Activated T-helper 9 cell treated with anti-CD3 and anti-CD28 coated beads, Interleukin-2, amount 50 U/mL, for 16 hours (primary cell): ENCODE data around the gene LINC01488.

Experiments
- DNase-seq: peaks from one replicate; pipeline ENCODE4 v3.0.0-alpha.2; 2020; ENCODE audit warnings: low read depth

The LINC01488 gene

DNA sequence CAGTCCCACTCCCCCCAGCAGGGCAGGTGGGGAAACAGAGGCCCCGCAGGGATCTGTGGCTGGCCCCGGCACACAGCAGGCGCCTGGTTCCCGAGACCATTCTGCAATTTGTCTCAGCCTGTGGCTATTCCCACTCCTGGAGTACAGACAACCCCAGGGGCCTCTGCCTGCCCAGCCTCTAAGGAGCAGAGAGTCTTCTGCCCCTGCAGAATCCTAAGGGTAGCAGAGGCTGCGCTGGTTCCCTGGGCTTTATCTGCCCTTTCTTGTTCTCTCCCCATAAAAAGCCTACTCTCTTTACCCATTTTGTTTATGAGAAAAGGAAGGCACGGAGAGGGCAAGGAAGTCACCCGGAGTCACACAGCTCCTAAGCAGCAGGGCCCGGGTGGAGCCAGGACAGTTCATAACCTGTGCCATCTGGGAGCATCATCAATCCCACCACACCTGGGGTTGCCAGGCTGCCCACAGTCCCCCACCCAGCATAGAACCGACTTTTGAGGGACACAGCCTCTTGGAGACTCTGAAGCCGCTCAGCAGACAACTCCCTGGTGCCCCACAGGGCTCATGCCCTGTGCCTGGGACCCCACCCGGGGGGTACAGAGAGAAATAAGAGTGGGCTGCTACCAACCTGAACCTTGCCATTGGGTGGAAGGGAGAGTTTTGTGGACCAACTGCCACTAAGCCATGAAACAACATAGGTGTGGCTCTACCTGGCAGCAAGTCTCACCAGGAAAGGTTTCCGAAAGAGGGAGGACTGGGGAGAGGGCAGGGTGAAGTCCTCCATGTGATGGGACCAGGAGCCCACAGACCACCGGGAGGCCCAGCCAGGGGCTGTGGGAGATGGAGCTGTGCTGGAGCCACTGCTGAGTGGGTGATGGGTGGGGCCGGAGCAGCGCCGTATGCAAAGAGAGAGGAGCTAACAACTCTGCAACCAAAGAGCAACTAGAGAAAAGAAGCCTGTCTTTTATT is 17.2 kb upstream of the LINC01488 start:
- DNase-seq: no peak

DNA sequence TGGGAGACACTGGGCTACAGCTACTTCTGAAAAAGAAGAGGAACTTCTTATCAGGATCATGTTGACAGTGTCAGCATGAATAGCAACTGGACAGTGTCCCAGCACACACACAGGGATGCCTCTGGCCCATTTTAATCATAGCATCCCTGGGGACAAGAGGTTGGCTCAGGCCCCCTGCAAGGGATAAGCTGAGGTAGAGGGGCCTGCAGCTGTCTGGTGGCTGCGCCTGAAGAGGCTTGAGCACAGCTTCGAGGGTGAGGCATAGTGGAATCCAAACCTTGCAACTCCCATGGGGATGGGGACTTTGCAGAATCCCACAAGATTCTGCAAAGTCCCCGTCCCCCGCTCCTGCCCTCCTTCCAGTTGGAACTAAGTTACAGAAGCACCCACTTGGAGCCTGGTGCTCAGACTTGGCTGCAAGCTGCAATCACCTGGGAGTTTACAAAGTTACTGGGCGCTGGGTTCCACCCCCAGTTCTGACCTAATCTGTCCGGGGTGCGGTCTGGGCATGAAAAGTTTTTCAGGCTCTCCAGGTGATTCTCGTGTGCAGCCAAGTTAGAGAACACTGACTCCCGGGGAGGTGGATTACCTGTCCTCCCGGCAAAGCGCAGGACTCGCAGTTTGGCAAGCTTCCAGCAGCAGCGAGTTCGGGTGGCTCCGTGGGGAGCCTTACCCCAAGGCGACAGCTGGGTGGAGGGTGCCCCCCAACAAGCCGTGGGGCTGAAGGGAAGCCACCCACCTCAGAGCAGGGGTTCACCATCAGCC is 16.0 kb upstream of the LINC01488 start:
- DNase-seq: no peak

DNA sequence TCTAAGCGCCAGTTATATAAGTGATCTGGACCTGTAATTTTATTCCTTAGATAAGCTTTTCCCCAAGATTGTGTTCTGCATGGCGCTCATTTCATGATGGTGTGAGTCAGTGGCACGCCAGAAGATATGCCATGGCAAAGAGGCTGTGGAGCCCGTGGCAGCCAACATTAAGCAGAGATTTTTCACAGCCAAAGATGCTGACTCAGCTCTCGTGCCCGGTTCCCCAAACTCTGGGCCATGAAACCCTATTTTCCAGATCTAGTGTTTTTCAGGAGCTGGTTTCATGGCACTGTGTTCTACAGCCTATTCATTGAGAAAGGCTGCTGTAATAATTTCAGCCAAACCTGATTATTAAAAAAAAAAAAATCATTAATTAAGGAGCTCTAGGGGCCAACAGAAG is 15.4 kb upstream of the LINC01488 start:
- no peak for DNase-seq

DNA sequence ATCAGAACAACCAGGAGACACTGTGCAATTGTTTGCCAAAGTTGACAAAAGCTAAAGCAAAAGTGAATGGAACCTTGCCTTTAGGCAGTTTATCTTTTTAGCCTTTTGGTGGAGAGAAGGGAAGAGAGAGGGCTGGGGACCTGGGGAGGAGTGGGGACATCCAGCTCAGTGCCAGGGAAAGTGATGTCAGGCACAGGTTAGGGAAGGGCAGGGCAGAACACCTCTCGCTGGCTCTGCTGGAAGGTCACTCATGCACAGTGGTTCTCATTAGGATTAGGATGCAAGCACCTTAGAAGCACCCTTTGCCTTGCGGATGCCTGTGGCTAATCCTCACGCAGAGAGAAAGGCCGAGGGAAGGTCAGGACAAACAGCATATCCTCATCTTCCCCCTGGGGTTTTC is 14.3 kb upstream of the LINC01488 start:
- no peak for DNase-seq

DNA sequence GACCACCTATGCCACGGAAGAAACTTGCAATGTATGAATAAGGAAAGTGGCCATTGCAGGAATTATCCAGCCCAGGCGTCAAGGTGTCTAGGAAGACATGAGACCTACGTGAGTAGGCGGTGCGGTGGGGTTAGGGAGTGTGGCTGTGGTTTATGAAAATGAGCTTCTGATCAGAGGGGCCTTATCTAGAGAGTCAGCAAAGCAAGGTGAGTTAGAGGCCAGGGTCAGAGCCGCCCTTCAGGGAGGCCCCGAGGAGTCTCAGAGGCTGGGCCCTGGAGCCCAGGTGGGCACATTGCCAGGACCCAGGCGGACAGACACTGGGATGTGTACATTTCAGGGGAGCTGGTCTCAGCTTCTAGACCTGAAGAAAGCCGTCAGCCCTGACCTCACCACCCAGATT is 13.8 kb upstream of the LINC01488 start:
- DNase-seq: no peak

DNA sequence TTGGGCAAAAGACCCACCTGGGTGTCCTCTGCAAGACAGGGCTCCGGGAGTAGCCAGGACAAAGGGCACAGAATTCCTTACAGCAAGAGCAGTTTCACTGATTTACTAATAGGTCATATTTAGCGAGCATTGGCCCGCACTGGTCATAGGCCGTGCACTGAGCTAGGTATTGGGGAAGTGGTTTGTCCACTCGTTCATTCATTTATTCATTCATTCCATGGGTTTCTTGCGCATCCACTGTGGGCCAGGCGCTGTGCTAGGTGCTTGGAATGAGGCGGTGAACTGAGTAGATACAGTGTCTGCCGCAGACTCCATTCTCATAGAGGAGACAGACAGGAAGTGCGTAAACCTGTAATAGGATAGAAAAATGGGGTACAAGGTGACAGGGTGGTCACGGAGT is 13.2 kb upstream of the LINC01488 start:
- no peak for DNase-seq

DNA sequence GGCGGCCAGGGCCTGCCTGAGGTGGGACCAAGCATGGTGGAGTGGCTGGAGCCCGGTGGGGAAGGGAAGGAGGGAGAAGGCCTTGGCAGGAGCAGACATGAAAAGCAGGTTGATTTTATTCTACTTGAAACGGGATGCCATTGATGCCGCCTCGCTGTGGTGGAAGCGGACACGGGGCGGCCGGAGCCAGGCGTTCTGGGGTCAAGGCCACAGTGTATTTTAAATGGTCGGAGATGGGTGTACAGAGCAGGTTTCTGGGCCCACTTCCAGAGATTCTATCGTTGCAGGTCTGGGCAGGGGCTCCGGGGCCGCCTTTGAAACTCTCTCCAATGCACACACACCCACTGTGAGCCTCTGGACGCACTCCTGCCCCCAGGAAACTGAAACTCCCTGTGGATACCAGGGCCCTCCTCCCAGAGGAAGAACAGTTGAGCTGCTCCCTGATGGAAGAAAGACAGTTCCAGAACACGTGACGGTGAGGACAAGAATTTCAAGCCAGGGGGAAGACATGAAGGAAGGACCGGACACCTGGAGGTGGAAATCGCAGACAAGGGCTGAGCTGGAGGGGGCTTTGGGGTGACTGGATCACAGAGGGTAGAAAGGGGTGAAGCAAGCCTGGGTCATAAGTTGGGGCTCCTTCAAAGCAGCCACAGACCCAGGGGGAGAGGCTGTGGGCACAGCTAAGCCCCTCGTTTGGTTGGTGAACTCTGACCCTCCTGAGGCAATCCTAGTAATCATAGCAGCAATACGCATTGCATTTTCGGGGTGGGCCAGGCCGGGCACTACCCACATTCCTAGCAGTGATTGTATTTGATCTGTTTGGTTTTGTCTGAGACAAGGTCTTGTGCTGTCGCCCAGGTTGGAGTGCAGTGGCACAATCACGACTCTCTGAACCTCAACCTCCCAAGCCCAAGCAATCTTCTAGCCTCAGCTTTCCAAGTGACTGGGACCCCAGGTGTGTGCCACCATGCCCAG is 12.3 kb upstream of the LINC01488 start:
- DNase-seq: no peak

DNA sequence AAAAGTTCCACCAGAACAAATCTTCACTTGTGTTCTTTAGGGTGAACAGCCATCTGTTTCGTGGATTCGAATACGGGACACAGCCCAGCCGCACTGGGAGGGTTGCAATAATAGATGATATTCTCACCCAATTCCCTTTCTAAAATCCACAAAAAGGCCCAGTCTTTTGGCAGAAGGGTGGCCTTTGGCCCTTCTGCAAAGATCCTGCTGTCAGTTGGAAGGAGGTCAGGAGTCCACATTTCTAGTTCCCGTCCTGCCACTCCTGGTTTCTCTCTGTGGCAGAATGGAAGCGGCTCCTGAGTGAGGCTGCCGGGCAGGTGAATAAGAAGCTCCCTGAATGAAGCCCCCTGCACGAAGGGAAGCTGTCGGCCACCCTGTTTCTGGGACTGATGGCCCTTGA is 11.2 kb upstream of the LINC01488 start:
- no peak for DNase-seq

DNA sequence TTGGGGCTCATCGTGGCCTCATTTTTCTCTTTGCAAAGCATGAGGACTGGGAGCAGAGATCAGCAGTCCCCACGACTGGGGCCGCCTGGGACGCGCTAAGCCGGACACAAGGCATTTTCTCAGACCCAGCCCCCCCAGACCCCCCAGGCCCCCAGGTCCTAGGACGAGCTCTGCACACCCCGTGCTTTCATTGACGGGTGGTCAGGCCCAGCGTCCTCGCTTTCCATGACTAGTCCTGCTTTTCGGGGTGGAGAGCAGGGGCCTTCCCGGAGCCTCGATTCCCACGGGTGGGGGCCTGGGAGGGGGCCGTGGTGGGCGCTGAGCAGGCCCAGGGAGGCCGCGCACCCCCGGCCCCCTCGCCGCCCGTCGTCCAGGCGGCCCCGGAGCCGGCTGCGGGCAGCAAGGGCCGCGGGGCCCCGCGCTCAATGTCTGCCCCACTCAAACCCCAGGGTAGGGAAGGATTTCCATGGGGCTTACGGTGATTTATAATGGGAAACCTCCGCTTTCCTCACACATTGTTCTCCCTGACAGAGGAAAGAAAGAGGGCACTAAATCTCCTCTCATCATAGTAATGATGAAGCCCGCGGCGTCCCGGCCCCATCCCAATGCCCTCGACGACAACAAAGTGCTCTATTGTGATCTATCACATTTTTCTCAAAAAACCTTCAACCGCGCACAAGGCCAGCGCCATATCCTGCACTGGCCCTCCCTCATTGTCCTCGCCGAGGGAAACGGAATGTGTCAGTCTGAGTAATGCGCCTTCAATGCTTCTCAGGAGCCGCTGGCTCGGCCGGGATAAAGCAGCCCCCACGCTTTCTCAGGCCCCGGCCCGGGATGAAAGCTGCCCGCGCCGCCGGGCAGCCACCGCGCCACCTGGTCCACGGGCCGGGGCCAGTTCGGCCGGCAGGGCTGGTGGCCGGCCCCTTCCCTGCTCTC is 10.4 kb upstream of the LINC01488 start:
- no peak for DNase-seq

DNA sequence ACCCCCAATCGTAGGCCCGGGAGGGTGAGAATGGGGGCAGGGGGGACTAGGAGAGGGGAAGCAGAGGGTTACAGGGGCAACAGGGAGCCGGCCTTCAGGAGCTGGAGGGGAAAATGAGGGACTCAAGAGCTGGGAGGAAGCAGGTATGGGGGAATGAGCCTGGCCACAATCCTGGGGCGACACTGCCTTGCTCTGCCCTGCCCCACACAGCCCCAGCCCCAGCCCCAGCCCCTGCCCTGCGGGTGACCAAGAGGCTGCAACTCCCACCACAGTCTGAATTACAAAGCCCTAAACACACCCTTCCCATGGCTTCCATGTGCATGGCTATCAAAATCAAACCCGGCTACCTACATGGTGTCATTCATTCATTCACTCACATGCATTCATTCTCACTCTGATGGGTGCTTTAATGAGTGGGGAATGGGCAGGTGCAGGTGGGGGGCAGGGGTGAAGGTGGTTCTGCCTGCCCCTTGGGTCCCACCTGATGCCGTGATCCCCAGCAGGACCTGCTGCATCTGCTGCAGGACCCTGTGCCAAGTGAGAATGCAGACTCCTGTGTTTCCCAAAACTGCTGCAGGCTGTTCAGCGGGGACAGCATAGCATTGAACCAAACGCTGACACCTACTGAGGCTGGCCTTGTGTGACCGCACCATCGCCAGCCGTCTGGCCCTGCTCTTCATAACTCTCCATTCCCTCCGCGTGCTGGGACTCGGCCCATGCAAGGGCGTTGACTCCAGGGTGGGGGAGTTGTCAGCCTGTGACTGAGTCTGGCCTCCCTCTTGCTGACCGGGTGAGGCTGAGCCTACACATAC is 9.5 kb upstream of the LINC01488 start:
- DNase-seq: no peak

DNA sequence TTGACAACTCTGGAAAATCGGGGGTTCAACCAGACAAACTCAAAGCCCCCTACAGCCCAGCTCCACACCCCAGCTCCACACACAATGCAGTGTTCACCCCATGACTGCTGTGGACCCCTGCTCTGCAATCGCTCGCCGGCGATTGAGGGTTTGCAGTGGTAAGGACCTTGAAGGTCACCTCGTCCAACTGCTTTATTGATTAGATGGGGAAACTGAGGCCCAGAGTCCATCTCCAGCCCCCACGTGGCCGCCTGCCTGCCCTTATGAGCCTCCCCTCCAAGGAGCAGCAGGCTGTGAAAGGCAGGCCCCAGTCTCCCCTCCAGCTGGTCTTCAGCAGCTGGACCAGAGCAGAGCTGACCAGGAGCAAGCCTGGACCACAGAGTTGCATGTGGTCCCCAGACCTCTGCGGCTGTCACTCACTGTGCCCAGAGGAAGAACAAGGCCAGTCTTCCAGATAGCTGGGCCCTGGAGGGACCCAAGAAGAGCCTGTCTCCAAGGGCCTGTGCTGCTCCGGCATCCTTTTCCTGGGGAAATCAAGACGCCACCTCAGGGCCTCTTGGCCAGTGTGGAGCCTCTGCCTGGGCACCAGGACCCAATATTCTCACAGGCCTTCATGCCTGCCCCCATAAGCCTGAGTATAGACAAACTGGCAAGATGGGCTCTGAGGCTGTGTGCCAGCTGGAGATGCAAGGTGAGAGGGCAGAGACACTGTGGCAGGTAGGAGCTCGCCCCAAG is 8.8 kb upstream of the LINC01488 start:
- no peak for DNase-seq

DNA sequence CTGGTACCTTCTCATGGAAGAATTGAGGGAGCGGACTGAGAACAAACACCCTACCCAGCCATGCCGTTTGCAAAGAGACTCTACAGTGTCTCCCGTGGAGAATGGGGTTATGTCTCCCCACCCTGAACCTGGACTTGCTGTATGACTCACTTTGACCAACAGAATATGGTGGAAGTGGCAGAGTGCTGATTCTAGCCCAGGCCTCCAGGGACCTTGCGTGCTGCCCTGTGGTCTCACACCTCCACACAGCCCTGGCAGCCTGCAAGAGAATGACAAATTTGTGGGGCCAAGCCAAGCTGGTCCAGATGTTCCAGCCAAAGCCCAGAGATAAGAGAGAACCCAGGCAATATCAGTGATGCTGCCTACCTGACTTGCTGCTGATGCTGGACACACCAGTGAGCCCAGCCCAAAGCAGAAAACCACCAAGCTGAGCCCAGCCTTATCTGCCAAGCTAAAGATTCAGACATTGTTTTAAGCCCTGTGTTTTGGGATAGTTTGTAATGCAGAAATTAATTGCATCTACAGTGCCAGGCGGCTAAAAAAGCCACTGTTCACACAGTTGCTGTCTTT is 8.1 kb upstream of the LINC01488 start:
- DNase-seq: no peak

DNA sequence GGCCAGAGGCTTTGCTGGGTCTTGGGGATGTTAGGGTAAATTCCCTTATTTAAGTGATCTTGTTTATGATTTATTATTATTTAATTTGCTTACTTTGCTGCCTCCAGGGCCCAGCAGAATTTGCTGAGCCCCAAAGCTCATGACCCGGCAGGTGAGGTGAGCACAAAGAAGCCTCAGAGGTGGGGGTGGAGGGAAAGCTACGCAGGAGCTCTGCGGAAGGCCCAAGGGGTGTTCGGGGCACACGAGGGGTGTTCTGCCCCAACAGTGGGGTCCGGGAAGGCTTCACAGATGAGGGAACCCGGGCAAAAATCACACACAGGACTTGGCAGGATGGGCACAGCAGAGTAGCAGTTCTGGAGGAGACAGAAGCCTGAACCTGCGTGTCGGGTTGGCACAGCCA is 6.7 kb upstream of the LINC01488 start:
- DNase-seq: no peak

DNA sequence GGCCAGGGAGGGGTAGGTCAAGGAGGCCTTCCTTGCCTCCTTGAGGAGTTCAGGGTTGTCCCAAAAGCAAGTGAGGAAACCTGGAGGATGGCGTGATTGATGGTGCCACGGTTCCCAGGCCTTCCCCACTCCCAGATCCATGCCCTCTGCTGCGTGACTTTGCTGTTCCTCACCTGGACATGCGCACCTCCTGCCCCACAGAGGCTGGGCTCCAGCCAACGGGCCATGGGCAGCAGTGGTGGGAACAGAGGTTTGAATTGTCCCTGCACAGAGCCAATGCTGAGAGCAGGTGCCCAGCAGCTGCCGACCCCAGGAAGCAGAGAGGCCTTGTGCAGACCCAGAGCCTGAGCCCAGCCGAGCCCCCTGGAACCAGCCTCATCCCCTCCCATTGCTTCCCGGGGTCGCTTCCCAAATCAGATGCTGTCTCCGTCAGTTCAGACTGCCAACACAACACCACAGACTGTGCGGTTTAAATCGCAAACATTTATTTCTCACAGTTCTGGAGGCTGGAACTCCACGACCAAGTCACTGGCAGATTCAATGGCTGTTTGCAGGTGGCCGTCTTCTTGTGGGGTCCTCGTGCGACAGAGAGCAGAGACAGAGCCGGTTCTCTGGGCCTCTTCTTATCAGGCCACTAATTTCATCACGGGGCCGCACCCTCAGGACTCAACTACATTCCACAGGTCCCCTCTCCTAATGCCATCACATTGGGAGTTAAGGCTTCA is 6.2 kb upstream of the LINC01488 start:
- DNase-seq: no peak

DNA sequence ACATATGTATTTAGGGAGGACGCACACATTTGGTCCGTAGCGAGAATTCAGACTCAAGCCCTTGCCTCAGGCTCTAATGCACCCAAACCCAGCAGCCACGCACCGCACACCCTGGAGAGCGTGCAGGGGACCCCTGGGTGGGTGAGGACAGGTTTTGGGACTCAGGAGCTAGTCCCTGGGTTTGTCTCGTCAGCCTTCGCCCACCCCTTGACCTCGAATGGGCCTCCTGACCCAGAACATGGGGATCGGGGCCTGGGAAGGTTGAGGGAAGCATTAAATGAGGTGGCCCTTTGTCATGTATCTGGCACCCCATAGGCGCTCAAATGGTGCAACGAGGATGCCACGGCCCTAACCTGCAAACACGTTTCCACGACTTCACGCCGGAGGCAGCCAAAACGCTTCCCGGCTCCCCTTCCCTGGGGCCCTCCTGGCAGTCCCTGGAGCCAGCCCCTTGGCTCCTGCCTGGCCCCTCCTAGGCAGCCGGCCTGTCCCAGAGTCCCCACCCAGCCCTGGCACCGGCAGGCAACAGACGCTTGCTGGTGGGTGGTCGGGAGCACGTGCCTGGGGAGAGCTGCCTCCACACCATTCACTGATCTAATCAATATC is 5.5 kb upstream of the LINC01488 start:
- DNase-seq: no peak

DNA sequence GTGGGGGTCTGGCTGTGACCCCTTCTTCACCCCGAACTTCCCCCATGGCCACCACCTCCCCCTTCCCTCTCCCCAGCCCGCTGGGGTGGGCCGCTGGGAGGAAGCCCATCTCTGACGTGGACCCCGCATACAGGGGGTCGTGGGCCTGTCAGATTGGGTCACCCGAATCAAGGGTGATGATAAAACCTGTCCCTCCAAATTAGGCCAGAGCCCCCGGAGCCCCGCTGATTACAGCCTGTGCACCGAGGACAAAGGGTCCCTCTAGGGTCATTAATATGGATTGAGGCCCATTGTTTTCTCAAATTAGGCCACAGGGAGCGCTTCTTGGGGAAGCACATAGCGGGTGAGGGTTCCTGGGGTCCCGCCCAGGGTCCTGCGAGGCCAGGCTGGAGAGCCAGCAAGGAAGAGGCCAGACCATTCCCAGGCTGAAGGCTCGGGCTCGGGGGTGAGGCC is 4.9 kb upstream of the LINC01488 start:
- DNase-seq: no peak

DNA sequence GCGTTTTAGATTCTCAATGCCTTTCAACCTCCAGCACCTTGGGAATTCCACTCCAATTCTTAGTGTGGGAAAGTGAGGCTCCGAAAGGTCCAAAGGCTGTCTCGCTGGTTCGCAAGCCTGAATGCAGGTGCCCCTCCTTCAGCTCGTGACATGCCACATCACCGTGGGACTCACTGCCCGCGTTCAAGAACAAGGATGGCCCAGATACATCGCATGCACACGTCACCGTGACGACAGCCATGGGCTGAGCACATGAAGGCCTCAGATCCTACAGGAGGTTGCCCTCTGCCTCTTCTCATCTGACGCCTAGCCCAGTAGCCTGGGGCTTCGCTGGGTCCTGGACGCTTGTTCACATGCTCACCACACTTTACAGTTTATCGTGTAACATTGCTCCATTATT is 4.4 kb upstream of the LINC01488 start:
- no peak for DNase-seq
